HEK293 (cell line): Measurements from ENCODE around the gene ADCY7.

ENCODE experiments used
- CTCF ChIA-PET: fragments of 350-600 bp; formaldehyde crosslinking; extraction: SDS; loops from one replicate; lab custom pipeline; 2021; ENCODE audit warnings: antibody characterized with exemption; lab: Yijun Ruan, JAX
- POLR2A ChIA-PET: fragments of 300-600 bp; formaldehyde crosslinking; extraction: SDS; loops from one replicate; lab custom pipeline; 2020; ENCODE audit warnings: antibody characterized with exemption, inconsistent platforms; lab: Yijun Ruan, JAX
- H3K27ac ChIP-seq: fragments of 200-500 bp; sonication (Bioruptor generic); 2 replicates; pipeline ENCODE4 v1.5.1; 2014; ENCODE audit warnings: low read depth, low read length, control low read depth, inconsistent platforms; ENCODE audit errors: extremely low read depth
- H3K36me3 ChIP-seq, 2 experiments: fragments of 200-500 bp in 1 of 2; sonication (Bioruptor generic) in 1 of 2; 1 replicate in 1 of 2; 2 replicates in 1 of 2; pipeline ENCODE4 v1.5.1; 2014 to 2017; ENCODE audit warnings: inconsistent platforms in 2 of 2, low read length in 2 of 2; ENCODE audit not compliant: control insufficient read depth in 2 of 2, insufficient read depth in 1 of 2
- H3K4me1 ChIP-seq: fragments of 200-500 bp; sonication (Bioruptor generic); 2 replicates; pipeline ENCODE4 v1.5.1; 2014; ENCODE audit warnings: mild to moderate bottlenecking, low read length, inconsistent platforms; ENCODE audit not compliant: control insufficient read depth, insufficient read depth
- H3K4me3 ChIP-seq: 2 replicates; pipeline ENCODE4 v1.5.1; 2011; ENCODE audit warnings: low read depth, mild to moderate bottlenecking, control low read depth, low read length, moderate library complexity
- H3K9me3 ChIP-seq: fragments of 200-500 bp; sonication (Bioruptor generic); 2 replicates; pipeline ENCODE4 v1.5.1; 2014; ENCODE audit warnings: low read depth, low read length, inconsistent platforms; ENCODE audit not compliant: control insufficient read depth, insufficient read depth
- EGR2 ChIP-seq: fragments of 450-650 bp; formaldehyde crosslinking; IDR thresholded peaks from 2 replicates; pipeline ENCODE4 v1.5.1; 2016; ENCODE audit warnings: low read depth, missing biosample characterization, missing genetic modification characterization
- GLI2 ChIP-seq: fragments of 450-650 bp; formaldehyde crosslinking; IDR thresholded peaks from 2 replicates; pipeline ENCODE4; 2017; ENCODE audit warnings: missing biosample characterization, missing genetic modification characterization, low read depth, borderline replicate concordance
- KLF10 ChIP-seq: fragments of 450-650 bp; IDR thresholded peaks from 2 replicates; pipeline ENCODE4 v1.5.1; 2018; ENCODE audit warnings: missing biosample characterization, mild to moderate bottlenecking, missing genetic modification characterization
- MZF1 ChIP-seq: fragments of 450-650 bp; formaldehyde crosslinking; IDR thresholded peaks from 2 replicates; pipeline ENCODE4 v1.5.1; 2017; ENCODE audit warnings: missing biosample characterization, missing genetic modification characterization, borderline replicate concordance
- OSR2 ChIP-seq: fragments of 450-650 bp; formaldehyde crosslinking; IDR thresholded peaks from 2 replicates; pipeline ENCODE4 v1.5.1; 2016; ENCODE audit warnings: missing biosample characterization, missing genetic modification characterization
- RBAK ChIP-seq: fragments of 450-650 bp; formaldehyde crosslinking; IDR thresholded peaks from 2 replicates; pipeline ENCODE4 v1.5.1; 2016; ENCODE audit warnings: missing biosample characterization, missing genetic modification characterization
- SCRT1 ChIP-seq: fragments of 450-650 bp; formaldehyde crosslinking; IDR thresholded peaks from 2 replicates; pipeline ENCODE4 v1.5.1; 2016; ENCODE audit warnings: missing biosample characterization, missing genetic modification characterization, borderline replicate concordance
- SCRT2 ChIP-seq: fragments of 450-650 bp; formaldehyde crosslinking; IDR thresholded peaks from 2 replicates; pipeline ENCODE4 v1.5.1; 2016; ENCODE audit warnings: missing biosample characterization, missing genetic modification characterization
- SP2 ChIP-seq: fragments of 450-650 bp; formaldehyde crosslinking; IDR thresholded peaks from 2 replicates; pipeline ENCODE4 v1.5.1; 2016; ENCODE audit warnings: missing biosample characterization, missing genetic modification characterization
- WT1 ChIP-seq: fragments of 450-650 bp; formaldehyde crosslinking; IDR thresholded peaks from 2 replicates; pipeline ENCODE4 v1.5.1; 2016; ENCODE audit warnings: missing biosample characterization, missing genetic modification characterization
- ZBTB6 ChIP-seq: fragments of 450-650 bp; formaldehyde crosslinking; IDR thresholded peaks from 2 replicates; pipeline ENCODE4 v1.5.1; 2017; ENCODE audit warnings: missing biosample characterization, missing genetic modification characterization
- ZFHX2 ChIP-seq: fragments of 450-650 bp; formaldehyde crosslinking; conservative IDR thresholded peaks from 2 replicates; pipeline ENCODE4 v1.5.1; 2016; ENCODE audit warnings: missing biosample characterization, missing genetic modification characterization
- ZFP37 ChIP-seq: fragments of 450-650 bp; formaldehyde crosslinking; IDR thresholded peaks from 2 replicates; pipeline ENCODE4 v1.5.1; 2016; ENCODE audit warnings: missing biosample characterization, missing genetic modification characterization
- ZNF114 ChIP-seq: fragments of 450-650 bp; formaldehyde crosslinking; IDR thresholded peaks from 2 replicates; pipeline ENCODE4 v1.5.0; 2017; ENCODE audit warnings: missing biosample characterization, missing genetic modification characterization
- ZNF132 ChIP-seq: fragments of 450-650 bp; formaldehyde crosslinking; IDR thresholded peaks from 2 replicates; pipeline ENCODE4 v1.5.1; 2017; ENCODE audit warnings: missing biosample characterization, missing genetic modification characterization, borderline replicate concordance
- ZNF146 ChIP-seq: fragments of 450-650 bp; formaldehyde crosslinking; IDR thresholded peaks from 2 replicates; pipeline ENCODE4 v1.5.1; 2016; ENCODE audit warnings: missing biosample characterization, missing genetic modification characterization
- ZNF175 ChIP-seq: fragments of 450-650 bp; formaldehyde crosslinking; IDR thresholded peaks from 2 replicates; pipeline ENCODE4 v1.5.1; 2016; ENCODE audit warnings: missing biosample characterization, missing genetic modification characterization
- ZNF280D ChIP-seq: fragments of 450-650 bp; formaldehyde crosslinking; IDR thresholded peaks from 2 replicates; pipeline ENCODE4 v1.5.1; 2016; ENCODE audit warnings: missing biosample characterization, missing genetic modification characterization
- ZNF391 ChIP-seq: fragments of 450-650 bp; formaldehyde crosslinking; IDR thresholded peaks from 2 replicates; pipeline ENCODE4 v1.5.1; 2016; ENCODE audit warnings: low read depth, missing biosample characterization, missing genetic modification characterization, borderline replicate concordance
- ZNF510 ChIP-seq: fragments of 450-650 bp; formaldehyde crosslinking; IDR thresholded peaks from 2 replicates; pipeline ENCODE4 v1.5.1; 2018; ENCODE audit warnings: mild to moderate bottlenecking, missing genetic modification characterization, missing biosample characterization; ENCODE audit not compliant: insufficient replicate concordance
- ZNF530 ChIP-seq: fragments of 450-650 bp; formaldehyde crosslinking; IDR thresholded peaks from 2 replicates; pipeline ENCODE4 v1.5.1; 2016; ENCODE audit warnings: low read depth, missing biosample characterization, missing genetic modification characterization
- ZNF544 ChIP-seq: fragments of 450-650 bp; formaldehyde crosslinking; IDR thresholded peaks from 2 replicates; pipeline ENCODE4 v1.5.0; 2017; ENCODE audit warnings: missing biosample characterization, missing genetic modification characterization
- ZNF548 ChIP-seq: fragments of 450-650 bp; formaldehyde crosslinking; IDR thresholded peaks from 2 replicates; pipeline ENCODE4 v1.5.1; 2016; ENCODE audit warnings: missing biosample characterization, missing genetic modification characterization
- ZNF555 ChIP-seq: fragments of 450-650 bp; formaldehyde crosslinking; conservative IDR thresholded peaks from 2 replicates; pipeline ENCODE4 v1.5.1; 2017; ENCODE audit warnings: missing biosample characterization, mild to moderate bottlenecking, missing genetic modification characterization, inconsistent platforms
- ZNF600 ChIP-seq: fragments of 450-650 bp; formaldehyde crosslinking; IDR thresholded peaks from 2 replicates; pipeline ENCODE4 v1.5.1; 2016; ENCODE audit warnings: missing biosample characterization, missing genetic modification characterization
- ZNF747 ChIP-seq: fragments of 450-650 bp; formaldehyde crosslinking; IDR thresholded peaks from 2 replicates; pipeline ENCODE4 v1.5.1; 2016; ENCODE audit warnings: missing biosample characterization, missing genetic modification characterization
- ZNF792 ChIP-seq: fragments of 450-650 bp; formaldehyde crosslinking; IDR thresholded peaks from 2 replicates; pipeline ENCODE4 v1.5.1; 2016; ENCODE audit warnings: missing biosample characterization, missing genetic modification characterization
- ZNF830 ChIP-seq: fragments of 450-650 bp; IDR thresholded peaks from 2 replicates; pipeline ENCODE4 v1.5.0; 2018; ENCODE audit warnings: missing biosample characterization, missing genetic modification characterization, low read depth, mild to moderate bottlenecking, moderate library complexity
- ZSCAN23 ChIP-seq: fragments of 450-650 bp; formaldehyde crosslinking; IDR thresholded peaks from 2 replicates; pipeline ENCODE4 v1.5.1; 2016; ENCODE audit warnings: missing biosample characterization, missing genetic modification characterization
- TF ChIP-seq, protein P1 (sequence below): fragments of 450-650 bp; formaldehyde crosslinking; IDR thresholded peaks from 2 replicates; pipeline ENCODE4; 2016; ENCODE audit warnings: missing biosample characterization, missing genetic modification characterization
- TF ChIP-seq, protein P2 (sequence below): fragments of 450-650 bp; formaldehyde crosslinking; IDR thresholded peaks from 2 replicates; pipeline ENCODE4 v1.5.1; 2016; ENCODE audit warnings: missing biosample characterization, missing genetic modification characterization

ADCY7 gene

DNA sequence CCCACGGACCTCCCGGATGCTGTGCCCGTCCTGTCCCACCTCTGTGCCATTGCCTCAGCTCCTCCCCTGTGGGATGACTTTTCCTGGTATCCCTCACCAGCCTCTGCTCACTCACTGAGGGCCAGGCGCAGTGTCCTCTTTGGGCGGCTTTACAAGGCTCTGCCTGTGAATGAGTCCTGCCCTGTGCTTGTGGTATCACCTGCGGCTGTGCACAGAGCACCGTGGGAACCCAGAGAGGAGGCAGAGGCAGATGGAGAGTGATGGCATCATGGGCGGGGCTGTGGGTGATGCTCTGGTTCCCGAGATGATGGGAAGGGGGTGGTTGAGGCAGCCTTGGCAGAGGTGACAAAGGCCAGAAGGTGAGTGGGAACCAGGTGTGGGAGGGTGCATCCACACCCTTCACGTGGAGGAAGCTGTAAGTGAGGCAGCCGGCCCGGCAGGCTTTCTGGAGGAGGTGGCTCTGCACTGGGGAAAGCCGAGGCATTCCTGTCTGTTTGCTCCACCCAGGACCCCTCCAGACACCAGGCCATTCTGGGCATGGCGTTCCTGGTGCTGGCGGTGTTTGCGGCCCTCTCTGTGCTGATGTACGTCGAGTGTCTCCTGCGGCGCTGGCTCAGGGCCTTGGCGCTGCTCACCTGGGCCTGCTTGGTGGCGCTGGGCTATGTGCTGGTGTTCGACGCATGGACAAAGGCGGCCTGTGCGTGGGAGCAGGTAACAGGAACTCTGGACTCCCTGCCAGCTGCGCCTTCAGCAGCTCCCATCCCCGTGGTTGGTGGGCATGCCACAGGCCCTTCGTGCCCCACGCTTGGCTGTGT, 23.8 kb downstream of the ADCY7 start:
- ChIA-PET POLR2A (no interaction called here), CTCF (interaction anchor here (1.4 kb wide), 1 partner anchor 14 kb away, joined by 3 read pairs; no protein-coding TSS in a partner anchor)

DNA sequence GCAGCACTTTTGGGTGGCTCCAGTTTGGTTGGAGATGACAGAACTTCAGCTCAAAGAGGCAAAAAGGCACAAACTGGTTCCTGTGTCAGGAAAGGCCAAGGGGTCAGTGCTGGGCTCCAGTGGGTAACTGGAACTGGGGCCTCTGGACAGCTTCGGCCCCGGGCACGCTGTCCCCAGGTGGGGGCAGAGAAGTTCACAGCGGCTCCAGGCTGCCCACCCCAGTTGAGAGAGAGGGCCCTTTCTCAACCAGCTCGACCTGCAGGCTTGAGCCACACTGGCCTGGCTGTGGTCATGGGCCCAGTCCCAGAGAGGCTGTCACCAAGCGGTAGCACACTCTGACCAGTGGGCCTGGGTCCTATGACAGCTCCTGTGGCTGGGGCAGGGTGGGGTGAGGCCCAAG, 24.5 kb downstream of the ADCY7 start:
- ChIA-PET POLR2A (no interaction called here), CTCF (no interaction called here)
- Histone ChIP-seq H3K4me1 (no peaks in the 10 kb centered on the region), H3K36me3 (peaks cover 0 to 19% of the 10 kb centered on the region in 2 experiments; a peak in 2 of 3 replicates), H3K9me3 (no peaks in the 10 kb centered on the region), H3K27ac (no peak overlapping the region), H3K4me3 (no peak overlapping the region)
- TF ChIP-seq, protein P1, sequence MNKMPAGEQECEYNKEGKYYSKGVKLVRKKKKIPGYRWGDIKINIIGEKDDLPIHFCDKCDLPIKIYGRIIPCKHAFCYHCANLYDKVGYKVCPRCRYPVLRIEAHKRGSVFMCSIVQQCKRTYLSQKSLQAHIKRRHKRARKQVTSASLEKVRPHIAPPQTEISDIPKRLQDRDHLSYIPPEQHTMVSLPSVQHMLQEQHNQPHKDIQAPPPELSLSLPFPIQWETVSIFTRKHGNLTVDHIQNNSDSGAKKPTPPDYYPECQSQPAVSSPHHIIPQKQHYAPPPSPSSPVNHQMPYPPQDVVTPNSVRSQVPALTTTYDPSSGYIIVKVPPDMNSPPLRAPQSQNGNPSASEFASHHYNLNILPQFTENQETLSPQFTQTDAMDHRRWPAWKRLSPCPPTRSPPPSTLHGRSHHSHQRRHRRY (tag by site-specific recombination) = no peak
- TF ChIP-seq ZNF132 (tag by site-specific recombination) (no peak), ZSCAN23 (tag by site-specific recombination) (no peak), WT1 (tag by site-specific recombination) (no peak), ZNF544 (tag by site-specific recombination) (no peak), ZNF391 (no peak), RBAK (tag by site-specific recombination) (no peak), KLF10 (no peak), SP2 (tag by site-specific recombination) (no peak)
- TF ChIP-seq, protein P2, sequence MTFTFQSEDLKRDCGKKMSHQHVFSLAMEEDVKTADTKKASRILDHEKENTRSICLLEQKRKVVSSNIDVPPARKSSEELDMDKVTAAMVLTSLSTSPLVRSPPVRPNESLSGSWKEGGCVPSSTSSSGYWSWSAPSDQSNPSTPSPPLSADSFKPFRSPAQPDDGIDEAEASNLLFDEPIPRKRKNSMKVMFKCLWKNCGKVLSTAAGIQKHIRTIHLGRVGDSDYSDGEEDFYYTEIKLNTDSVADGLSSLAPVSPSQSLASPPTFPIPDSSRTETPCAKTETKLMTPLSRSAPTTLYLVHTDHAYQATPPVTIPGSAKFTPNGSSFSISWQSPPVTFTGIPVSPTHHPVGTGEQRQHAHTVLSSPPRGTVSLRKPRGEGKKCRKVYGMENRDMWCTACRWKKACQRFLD = no peak

More for the DNA sequence above, 23.8 kb downstream of the ADCY7 start:
- no peak overlapping the region for H3K4me3 ChIP-seq
- no peaks in the 10 kb centered on the region for H3K9me3 ChIP-seq
- H3K36me3 ChIP-seq = peaks cover 0 to 14% of the 10 kb centered on the region in 2 experiments; a peak in 2 of 3 replicates
- H3K4me1 ChIP-seq = no peaks in the 10 kb centered on the region
- TF ChIP-seq OSR2 (tag by site-specific recombination) (no peak), ZNF544 (tag by site-specific recombination) (no peak), ZNF600 (tag by site-specific recombination) (no peak), ZFP37 (tag by site-specific recombination) (no peak), ZNF114 (no peak), EGR2 (tag by site-specific recombination) (peak; percentile 93), ZNF548 (tag by site-specific recombination) (no peak), ZNF530 (no peak), ZNF175 (no peak), ZNF747 (no peak), ZNF555 (no peak), ZBTB6 (no peak), GLI2 (tag by site-specific recombination) (no peak), ZNF792 (tag by site-specific recombination) (no peak), ZNF510 (tag by site-specific recombination) (no peak), ZNF830 (tag by site-specific recombination) (no peak), SCRT2 (tag by site-specific recombination) (0 out of 2 replicates have a peak, but pooled peaks have one; percentile 38), ZNF280D (no peak), ZFHX2 (tag by site-specific recombination) (peak; percentile 68), ZNF146 (no peak), SCRT1 (tag by site-specific recombination) (no peak), MZF1 (tag by site-specific recombination) (no peak)
- H3K27ac ChIP-seq = no peak overlapping the region
